Esophagus (tissue), 2 donors: ENCODE data around the gene TEX36. TPM values are rescaled to one million over a fixed set of nuclear protein-coding genes. Genes with fewer than 3 reads are reported as not detected.
"Not testable (repeated sequence)": the region's sequence is repeated elsewhere in the genome, so short reads cannot be mapped to it uniquely, and the experiment has no call there.

Source experiments
- H3K27ac ChIP-seq, 2 donors: one replicate each; pipeline ENCODE4 v1.5.1; 2013; ENCODE audit warnings: low read depth in 2 of 2, mild to moderate bottlenecking in 2 of 2, inconsistent platforms in 1 of 2, low read length in 1 of 2, moderate library complexity in 1 of 2
- H3K27me3 ChIP-seq, 2 donors: one replicate each; pipeline ENCODE4 v1.6.1; 2013; ENCODE audit warnings: low read length in 2 of 2, control low read depth in 1 of 2, mild to moderate bottlenecking in 1 of 2; ENCODE audit not compliant: insufficient read depth in 2 of 2, control insufficient read depth in 1 of 2
- H3K36me3 ChIP-seq, 2 donors: one replicate each; pipeline ENCODE4 v1.6.1; 2013; ENCODE audit warnings: low read length in 1 of 2; ENCODE audit not compliant: control insufficient read depth in 2 of 2, insufficient read depth in 2 of 2
- H3K4me1 ChIP-seq, 2 donors: one replicate each; pipeline ENCODE4 v1.6.1; 2013; ENCODE audit warnings: low read length in 1 of 2; ENCODE audit not compliant: control insufficient read depth in 2 of 2, insufficient read depth in 2 of 2
- H3K4me3 ChIP-seq, 2 donors: one replicate each; pipeline ENCODE4 v1.5.1; 2013; ENCODE audit warnings: low read length in 2 of 2, mild to moderate bottlenecking in 2 of 2, low read depth in 1 of 2, moderate library complexity in 1 of 2
- H3K9me3 ChIP-seq, 2 donors: one replicate each; pipeline ENCODE4 v1.6.1; 2013; ENCODE audit warnings: mild to moderate bottlenecking in 2 of 2, low read depth in 1 of 2, low read length in 1 of 2, moderate library complexity in 1 of 2; ENCODE audit not compliant: control insufficient read depth in 2 of 2, insufficient read depth in 1 of 2
- WGBS, 2 donors: extraction: QIAGEN DNeasy Blood & Tissue Kit; methylation state at CpG; one replicate each; pipeline ENCODE4 v1.1.7; 2013; 5-methylcytosine and 5-hydroxymethylcytosine counted together
- polyA plus RNA-seq, 2 donors: library from polyadenylated mRNA; stranded (reverse); fragments of 200-250 nt; gene quantifications; one replicate each; pipeline ENCODE4 v1.2.3, GENCODE V29; 2013
- donor health status: healthy with polysubstance abuse.
- donor health status: Bipolar disorder and iron deficiency.

The TEX36 gene
- polyA plus RNA-seq, 2 donors: not detected

DNA sequence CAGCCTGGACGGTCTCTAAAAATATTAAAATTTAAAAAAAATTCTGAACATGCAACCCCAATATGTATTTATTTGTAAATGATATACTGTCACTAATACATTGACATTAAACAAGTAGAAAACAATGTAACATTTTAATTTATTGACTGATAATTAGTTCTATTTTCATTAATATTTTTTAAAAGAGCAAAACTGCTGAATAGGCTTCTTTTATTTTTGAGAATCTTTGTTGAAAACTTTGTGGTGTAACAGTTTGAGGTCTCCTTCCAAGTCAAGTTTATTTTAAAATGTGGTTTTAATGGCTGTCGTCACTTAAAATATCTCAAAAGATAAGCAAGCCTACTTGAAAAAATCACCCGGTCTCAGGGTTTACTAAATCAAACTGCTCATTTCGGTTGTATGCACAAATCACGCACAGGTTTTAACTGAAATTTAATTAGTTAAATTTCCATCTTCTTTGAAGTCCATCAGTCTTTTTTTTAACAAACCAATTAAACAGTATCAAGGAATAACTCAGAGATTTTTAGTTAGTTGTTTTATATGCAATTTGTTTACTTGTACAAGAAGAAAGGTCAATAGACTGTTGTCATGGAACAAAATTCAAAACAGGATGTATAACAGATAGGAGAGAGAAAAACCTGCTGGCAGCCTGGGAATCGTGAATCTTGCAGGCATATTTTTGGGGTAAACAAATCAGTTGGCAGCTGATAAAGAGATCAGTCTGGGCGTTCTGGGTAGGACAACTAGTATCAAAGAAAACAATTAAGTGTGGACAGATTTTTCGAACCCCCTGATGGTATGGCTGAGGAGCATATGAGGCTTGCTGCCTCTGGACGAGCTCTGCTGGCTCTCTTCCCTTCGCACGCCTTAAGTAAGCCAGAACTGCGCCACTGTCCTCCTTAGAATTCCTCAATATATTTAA is 26.9 kb upstream of the TEX36 start:
- H3K9me3 ChIP-seq: peaks cover 0 to 6% of the 10 kb centered on the region in 2 donors

DNA sequence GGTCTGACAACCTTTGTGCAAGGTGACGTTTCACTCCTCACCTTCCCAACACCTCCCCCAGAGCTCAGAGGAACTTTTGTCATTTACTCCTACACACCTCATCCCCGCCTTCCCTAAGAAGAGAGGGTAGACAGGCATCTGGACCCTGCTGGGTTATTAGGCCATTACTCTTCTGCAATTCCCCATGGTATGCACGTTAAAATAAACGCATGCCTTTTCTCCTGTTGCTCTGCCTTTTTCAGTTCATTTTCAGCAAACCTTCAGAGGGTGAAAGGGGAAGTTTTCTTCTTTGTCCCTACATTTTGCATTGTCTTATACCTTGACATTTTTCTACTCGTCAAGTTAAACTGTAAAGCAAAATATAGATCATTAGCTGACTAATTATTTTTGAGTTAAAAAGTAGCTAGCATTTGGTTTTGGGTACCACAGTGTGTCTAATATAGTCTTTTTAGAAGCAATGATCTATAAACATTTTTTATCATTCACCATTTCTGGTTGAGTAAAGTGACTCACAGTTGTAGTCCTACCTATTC is 26.1 kb upstream of the TEX36 start:
- Histone ChIP-seq H3K4me1 (no peaks in the 10 kb centered on the region), H3K27me3 (no peaks in the 10 kb centered on the region), H3K27ac (no peak overlapping the region), H3K36me3 (no peaks in the 10 kb centered on the region), H3K4me3 (no peak overlapping the region), H3K9me3 (peaks cover 0 to 6% of the 10 kb centered on the region in 2 donors)
- 64 to 65% methylated on average over 5 of the region's 5 CpGs for WGBS, 2 donors

More for the DNA sequence above, 26.9 kb upstream of the TEX36 start:
- WGBS, 2 donors: 54 to 56% methylated on average over 12 of the region's 12 CpGs
- no peaks in the 10 kb centered on the region for H3K27me3 ChIP-seq
- no peak overlapping the region for H3K4me3 ChIP-seq
- H3K4me1 ChIP-seq: no peaks in the 10 kb centered on the region
- H3K27ac ChIP-seq: no peak overlapping the region
- H3K36me3 ChIP-seq: no peaks in the 10 kb centered on the region

DNA sequence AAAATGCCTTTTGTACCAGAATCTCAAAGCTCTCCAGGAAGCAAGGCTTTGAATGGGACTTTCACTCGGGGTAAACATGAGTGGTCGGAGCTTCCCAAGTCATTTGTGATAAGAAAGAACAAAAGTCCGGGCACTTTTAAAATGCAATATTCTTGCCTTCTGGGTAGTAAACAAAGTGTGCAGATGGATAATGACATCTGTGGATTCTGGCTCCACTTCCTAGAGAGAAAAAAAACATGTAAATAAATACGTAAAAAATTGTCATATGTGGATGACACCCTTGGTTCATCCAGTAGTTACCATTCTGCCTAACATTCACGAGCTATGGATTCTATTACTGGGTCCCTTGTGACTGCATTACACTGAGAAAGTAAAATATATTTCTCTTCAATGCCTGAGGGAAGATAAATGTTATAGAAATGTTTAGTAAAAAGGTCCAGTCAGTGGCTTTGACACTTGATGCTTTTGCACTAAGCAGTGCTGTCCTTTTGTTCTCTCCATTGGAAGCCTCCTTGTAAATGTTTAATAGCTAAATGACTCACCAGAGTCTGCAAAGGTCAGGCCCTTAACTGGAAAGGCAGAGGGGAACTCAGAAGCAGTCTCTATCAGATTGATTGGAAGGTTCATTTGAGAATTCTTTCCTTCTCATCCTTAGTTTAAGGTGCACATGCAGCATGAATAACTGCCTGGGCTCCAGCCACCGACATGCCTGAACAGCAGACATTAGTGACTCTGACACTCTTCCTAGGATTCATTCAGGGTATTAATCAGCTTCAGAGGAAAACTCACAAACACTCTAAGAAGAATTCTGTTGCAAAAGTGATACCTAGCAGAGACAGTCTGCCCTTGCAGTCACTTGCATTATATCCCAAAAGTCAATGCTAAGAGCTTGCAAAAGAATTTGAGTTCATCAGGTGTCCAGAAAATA is 24.8 kb upstream of the TEX36 start:
- 65 to 69% methylated on average over 6 of the region's 6 CpGs for WGBS, 2 donors

DNA sequence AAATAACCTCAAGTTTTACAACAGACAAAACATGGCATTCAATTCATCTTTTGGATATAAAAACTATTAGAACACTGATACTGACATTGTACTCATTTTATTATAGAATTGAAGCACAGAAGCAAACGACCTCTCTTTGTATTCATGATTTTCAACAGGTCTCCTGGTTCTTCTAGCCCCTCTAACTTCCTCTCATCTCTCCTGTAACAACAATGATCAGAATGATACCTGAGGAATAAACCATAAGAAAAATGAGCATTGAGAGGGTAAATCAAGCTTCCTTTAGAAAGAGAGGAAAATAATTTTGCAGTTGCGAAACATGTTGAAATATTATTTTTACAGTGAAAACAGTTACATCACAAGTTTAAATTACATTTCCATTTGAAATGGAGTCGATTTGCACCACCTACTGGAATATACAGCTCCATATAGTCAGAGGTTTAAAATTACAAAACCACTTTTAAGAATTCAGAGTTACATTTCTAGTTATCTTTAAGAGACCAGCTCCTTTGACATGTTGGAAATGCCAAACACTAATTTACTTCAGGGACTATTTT is 17.5 kb upstream of the TEX36 start:
- Histone ChIP-seq H3K36me3 (no peaks in the 10 kb centered on the region), H3K4me1 (no peaks in the 10 kb centered on the region), H3K27ac (no peak overlapping the region), H3K9me3 (no peaks in the 10 kb centered on the region), H3K27me3 (no peaks in the 10 kb centered on the region), H3K4me3 (no peak overlapping the region)
- 46 to 48% methylated on average over 3 of the region's 3 CpGs for WGBS, 2 donors

More for the DNA sequence above, 24.8 kb upstream of the TEX36 start:
- Histone ChIP-seq H3K27me3 (no peaks in the 10 kb centered on the region), H3K36me3 (no peaks in the 10 kb centered on the region), H3K27ac (no peak overlapping the region), H3K4me1 (no peaks in the 10 kb centered on the region), H3K9me3 (peaks cover 0 to 2% of the 10 kb centered on the region in 2 donors), H3K4me3 (no peak overlapping the region)

DNA sequence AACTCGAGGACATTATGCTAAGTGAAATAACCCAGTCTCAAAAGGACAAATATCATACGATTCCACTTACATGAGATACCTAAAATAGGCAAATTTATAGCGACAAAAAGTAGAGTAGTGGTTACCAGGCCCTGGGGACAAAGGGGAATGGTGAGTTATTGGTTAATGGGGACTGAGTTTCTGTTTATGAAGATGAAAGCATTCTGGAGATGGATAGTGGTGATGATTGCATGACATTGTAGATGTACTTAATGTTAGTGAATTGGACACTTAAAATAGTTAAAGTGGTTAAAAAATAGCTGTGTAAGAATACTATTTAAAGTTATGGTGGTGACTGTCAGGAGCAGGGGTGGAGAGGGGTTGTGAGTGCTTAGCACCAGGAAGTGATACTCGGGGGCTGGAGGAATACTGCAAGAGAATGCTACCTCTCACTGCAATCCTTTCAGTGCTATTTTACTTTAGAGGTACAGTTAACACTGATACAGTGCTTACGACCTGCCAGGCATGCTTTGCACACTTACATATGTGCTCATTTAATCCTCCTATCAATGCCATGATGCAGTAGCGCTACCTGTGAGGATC is 16.7 kb upstream of the TEX36 start:
- WGBS, 2 donors: 87% methylated on average over 6 of the region's 6 CpGs
- H3K27me3 ChIP-seq: no peaks in the 10 kb centered on the region
- H3K4me1 ChIP-seq: no peaks in the 10 kb centered on the region
- H3K4me3 ChIP-seq: no peak overlapping the region
- H3K9me3 ChIP-seq: no peaks in the 10 kb centered on the region
- H3K27ac ChIP-seq: no peak overlapping the region
- no peaks in the 10 kb centered on the region for H3K36me3 ChIP-seq

DNA sequence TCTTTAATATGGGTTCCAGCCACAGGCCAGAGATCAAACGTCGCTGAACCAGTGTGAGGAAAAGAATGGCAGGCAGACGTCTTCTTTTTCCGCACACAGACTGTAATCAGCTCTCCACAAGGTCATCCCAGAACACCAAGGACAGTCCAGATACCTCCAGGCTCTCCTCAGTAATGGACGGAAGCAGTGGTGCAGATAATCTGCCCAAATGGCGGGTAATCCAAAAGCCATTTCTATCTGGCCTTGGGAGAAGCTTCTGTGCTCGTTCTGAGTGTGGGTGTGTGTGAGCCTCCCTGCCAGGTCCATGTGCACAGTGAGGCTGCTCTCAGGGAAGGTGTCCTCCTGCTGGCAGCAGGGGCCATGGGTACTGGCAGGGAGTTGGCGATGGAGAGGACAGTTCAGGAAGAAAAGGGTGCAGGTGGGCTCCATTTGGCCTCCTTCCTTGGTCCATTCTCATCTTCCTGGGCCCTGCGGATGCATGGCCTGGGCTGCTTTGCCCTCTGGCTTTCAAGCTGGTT is 15.6 kb upstream of the TEX36 start:
- WGBS, 2 donors: 75 to 85% methylated on average over 9 of the region's 9 CpGs
- no peak overlapping the region for H3K4me3 ChIP-seq
- H3K36me3 ChIP-seq: no peaks in the 10 kb centered on the region
- no peaks in the 10 kb centered on the region for H3K4me1 ChIP-seq
- H3K27me3 ChIP-seq: no peaks in the 10 kb centered on the region
- no peak overlapping the region for H3K27ac ChIP-seq
- no peaks in the 10 kb centered on the region for H3K9me3 ChIP-seq

DNA sequence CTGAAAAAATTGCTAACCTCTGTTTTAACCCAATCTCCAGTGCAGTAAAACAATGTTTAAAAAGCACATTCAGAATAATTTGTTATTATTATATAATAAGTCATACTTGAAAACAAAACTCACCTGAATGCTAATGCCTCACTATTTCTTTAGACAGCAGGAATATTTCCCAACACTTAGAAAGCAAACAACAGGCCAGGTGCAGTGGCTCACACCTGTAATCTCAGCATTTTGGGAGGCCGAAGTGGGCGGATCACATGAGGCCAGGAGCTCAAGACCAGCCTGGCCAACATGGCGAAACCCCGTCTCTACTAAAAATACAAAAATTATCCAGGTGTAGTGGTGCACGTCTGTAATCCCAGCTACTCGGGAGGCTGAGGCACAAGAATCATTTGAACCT is 13.9 kb upstream of the TEX36 start:
- not testable (repeated sequence) for H3K36me3 ChIP-seq, H3K27ac ChIP-seq, H3K9me3 ChIP-seq, H3K4me1 ChIP-seq, H3K4me3 ChIP-seq, H3K27me3 ChIP-seq
- 84 to 91% methylated on average over 6 of the region's 6 CpGs for WGBS, 2 donors

DNA sequence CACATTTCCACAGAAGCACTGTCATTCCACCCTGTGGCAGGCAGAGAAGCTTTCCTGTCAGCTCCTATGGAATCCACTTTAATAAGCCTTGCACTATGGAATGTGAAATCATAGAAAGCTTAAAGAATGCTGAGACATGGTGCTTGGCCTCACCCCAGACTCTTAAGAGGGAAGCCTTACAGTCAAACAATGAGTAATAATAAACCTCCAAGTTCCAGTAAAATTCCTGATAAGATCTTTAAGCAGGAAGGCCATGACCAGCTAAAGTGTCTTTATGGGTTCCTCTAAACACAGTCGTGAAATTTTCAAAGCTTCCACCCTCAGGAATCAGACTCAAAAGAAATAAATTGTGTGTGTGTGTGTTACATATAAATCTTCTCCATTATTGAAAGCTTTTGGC is 11.9 kb upstream of the TEX36 start:
- 38 to 39% methylated on average over 1 of the region's 1 CpG for WGBS, 2 donors
- no peaks in the 10 kb centered on the region for H3K36me3 ChIP-seq
- H3K4me3 ChIP-seq: no peak overlapping the region
- peaks cover 0 to 3% of the 10 kb centered on the region in 2 donors for H3K4me1 ChIP-seq
- H3K27me3 ChIP-seq: no peaks in the 10 kb centered on the region
- H3K9me3 ChIP-seq: no peaks in the 10 kb centered on the region
- H3K27ac ChIP-seq: no peak overlapping the region

DNA sequence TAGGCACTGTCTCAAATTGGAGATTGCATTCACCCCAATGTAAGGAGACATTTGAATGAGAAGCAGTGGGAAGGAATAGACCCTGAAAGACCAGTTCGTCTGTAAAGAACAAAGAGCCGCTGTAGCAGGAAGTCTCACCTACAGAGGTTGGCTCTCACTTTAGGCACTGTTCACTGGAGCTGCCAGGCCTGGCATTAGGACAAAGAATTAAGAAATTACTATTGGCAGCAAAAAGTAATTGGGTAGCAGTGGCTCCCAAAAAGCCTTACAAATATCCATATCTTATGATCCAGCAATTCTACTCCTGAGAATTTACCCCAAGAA is 10.5 kb upstream of the TEX36 start:
- WGBS, 2 donors: 35 to 68% methylated on average over 2 of the region's 2 CpGs
- Histone ChIP-seq H3K36me3 (no peaks in the 10 kb centered on the region), H3K27ac (peak overlapping the region in 1 of 2 donors; percentile 68), H3K4me3 (no peak overlapping the region), H3K9me3 (no peaks in the 10 kb centered on the region), H3K4me1 (peaks cover 0 to 3% of the 10 kb centered on the region in 2 donors), H3K27me3 (no peaks in the 10 kb centered on the region)
